OCI-LY3 (cell line): ENCODE data around the gene AFAP1.

Source experiments
- CTCF ChIP-seq: fragments of 200-600, 300-600 bp; sonication (generic); IDR thresholded peaks from 2 replicates; pipeline ENCODE4 v1.5.1; 2014; ENCODE audit warnings: antibody characterized with exemption, low read length, low read depth
- EZH2phosphoT487 ChIP-seq: fragments of 200-600 bp; shearing (Covaris generic); IDR thresholded peaks from 2 replicates; pipeline ENCODE4 v1.6.1; 2018; ENCODE audit warnings: antibody characterized with exemption, mixed run types, low read depth

DNA sequence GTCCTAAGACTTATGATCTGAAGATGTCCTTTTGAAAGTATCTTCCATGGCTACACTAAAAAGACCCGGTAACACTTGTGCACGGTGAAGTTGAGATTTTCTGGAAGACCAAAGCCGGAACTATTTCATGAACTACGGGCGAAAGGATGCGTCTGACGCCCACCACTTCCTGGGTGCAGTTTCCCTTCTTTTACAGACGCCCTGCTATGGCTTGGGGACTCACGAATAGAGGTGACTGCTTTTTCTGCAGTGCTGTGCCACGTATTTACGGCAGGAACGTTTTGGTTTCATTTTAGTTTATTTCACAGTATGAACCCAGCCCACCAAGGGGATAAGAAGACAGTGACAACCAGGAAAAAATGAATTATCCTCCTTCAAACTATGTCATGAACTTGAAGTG is 180.4 kb downstream of the AFAP1 start:
- no peak for TF ChIP-seq EZH2phosphoT487
- no peak for TF ChIP-seq CTCF
